CD1c-positive myeloid dendritic cell (primary cell): ENCODE measurements around the gene VPS36.
A peak's percentile ranks its signal among the peaks of the same experiment; 100 is the strongest.
"Not testable (repeated sequence)": the region's sequence is repeated elsewhere in the genome, so short reads cannot be mapped to it uniquely, and the experiment has no call there.

Experiments used
- DNase-seq: peaks from one replicate; pipeline ENCODE4 v3.0.0-alpha.2; 2016; ENCODE audit errors: extremely low spot score

The VPS36 gene

GRCh38 chr13:52450012-52450792 is at the start of gene VPS36:
TSS of gene VPS36 (minus strand) at chr13:52450634. CDS start at chr13:52450594, 40 bp downstream.
- DNase-seq = peak; percentile 99

GRCh38 chr13:52497979-52498378 is 47.5 kb upstream of the VPS36 start:
- not testable (repeated sequence) for DNase-seq

GRCh38 chr13:52494241-52494640 is 43.8 kb upstream of the VPS36 start:
- not testable (repeated sequence) for DNase-seq

GRCh38 chr13:52491015-52491414 is 40.6 kb upstream of the VPS36 start:
- not testable (repeated sequence) for DNase-seq

- DNase-seq = not testable (repeated sequence)
Observed at GRCh38 chr13:52488763-52489162, 38.3 kb upstream of the VPS36 start.

- not testable (repeated sequence) for DNase-seq
Observed at GRCh38 chr13:52487078-52487477, 36.6 kb upstream of the VPS36 start.

- not testable (repeated sequence) for DNase-seq
Observed at GRCh38 chr13:52480677-52481428, 30.4 kb upstream of the VPS36 start.

GRCh38 chr13:52468487-52468886 is 18.1 kb upstream of the VPS36 start:
- DNase-seq = not testable (repeated sequence)

GRCh38 chr13:52463526-52463925 is 13.1 kb upstream of the VPS36 start:
- no peak for DNase-seq

- DNase-seq = no peak
Observed at GRCh38 chr13:52461265-52461664, 10.8 kb upstream of the VPS36 start.

- DNase-seq = no peak
Observed at GRCh38 chr13:52459668-52460067, 9.2 kb upstream of the VPS36 start.

GRCh38 chr13:52455677-52456041 is 5.2 kb upstream of the VPS36 start:
- peak; percentile 87 for DNase-seq

- peak; percentile 97 for DNase-seq
Observed at GRCh38 chr13:52454820-52455676, 4.6 kb upstream of the VPS36 start, which contains the start of gene CKAP2. TSS of gene CKAP2 (plus strand) at chr13:52455478. CDS start at chr13:52455557, 79 bp downstream.

- peak; percentile 18 for DNase-seq
Observed at GRCh38 chr13:52454459-52454819, 4.0 kb upstream of the VPS36 start.

GRCh38 chr13:52452470-52452869 is 2.0 kb upstream of the VPS36 start:
- no peak for DNase-seq

- DNase-seq = no peak
Observed at GRCh38 chr13:52451135-52451804, 836 bp upstream of the VPS36 start.

GRCh38 chr13:52450793-52451116 is 321 bp upstream of the VPS36 start:
- DNase-seq = no peak

- DNase-seq = no peak
Observed at GRCh38 chr13:52449331-52450011, 963 bp downstream of the VPS36 start.

GRCh38 chr13:52447815-52448552 is 2.5 kb downstream of the VPS36 start:
- no peak for DNase-seq

- DNase-seq = no peak
Observed at GRCh38 chr13:52447354-52447753, 3.1 kb downstream of the VPS36 start.
